ENCODE measurements around the gene KCTD15.
A peak's percentile ranks its signal among the peaks of the same experiment; 100 is the strongest.

KCTD15 gene

GRCh38 chr19:33803383-33803782, 6.7 kb downstream of the KCTD15 start:
- H3K4me3 ChIP-seq = no peak overlapping the region
- no peak for DNase-seq
- intact Hi-C loops (cut with DNase I; ENCODE audit: low total_unique reads) = no loop called here
- peaks cover 0 to 52% (median 19%) of the 10 kb centered on the region in 4 donors for H3K4me1 ChIP-seq
- peak overlapping the region; percentile 44 to 77 for H3K27ac ChIP-seq
- no peaks in the 10 kb centered on the region for H3K27me3 ChIP-seq
- H3K36me3 ChIP-seq = peaks cover 9 to 76% (median 48%) of the 10 kb centered on the region in 3 donors
- no peaks in the 10 kb centered on the region for H3K9me3 ChIP-seq
- no peak for TF ChIP-seq CTCF (IDR thresholded peaks at IDR 0.05)

GRCh38 chr19:33804021-33804799, 7.5 kb downstream of the KCTD15 start:
- peaks cover 0 to 46% (median 19%) of the 10 kb centered on the region in 4 donors for H3K4me1 ChIP-seq
- TF ChIP-seq CTCF (IDR thresholded peaks at IDR 0.05) = no peak
- peaks cover 9 to 84% (median 56%) of the 10 kb centered on the region in 3 donors for H3K36me3 ChIP-seq
- no peak overlapping the region for H3K4me3 ChIP-seq
- H3K9me3 ChIP-seq = no peaks in the 10 kb centered on the region
- peak; percentile 55 to 89 for DNase-seq
- H3K27ac ChIP-seq = peak overlapping the region; percentile 44 to 77
- intact Hi-C loops (cut with DNase I; ENCODE audit: low total_unique reads) = no loop called here
- no peaks in the 10 kb centered on the region for H3K27me3 ChIP-seq

DNA sequence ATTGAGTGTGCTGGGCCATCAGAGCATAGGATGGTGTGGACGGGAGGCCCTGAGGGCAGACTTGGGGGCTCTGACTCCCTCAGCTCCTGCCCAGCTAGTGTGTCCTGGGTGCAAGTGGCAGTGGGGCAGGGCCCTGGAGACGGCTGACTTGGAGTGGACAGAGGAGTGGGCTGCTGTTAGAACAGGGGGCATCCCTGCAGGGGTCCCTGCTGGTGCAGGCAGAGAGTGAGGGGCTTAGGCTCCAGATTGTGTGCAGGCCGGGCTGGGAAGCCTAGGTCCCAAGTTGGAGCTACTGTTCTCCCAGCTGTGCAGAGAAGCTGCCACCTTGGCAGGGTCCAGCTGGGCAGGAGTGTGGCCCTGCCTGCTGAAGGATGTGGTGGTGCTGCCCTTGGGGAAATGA, 8.6 kb downstream of the KCTD15 start:
- DNase-seq = no peak
- intact Hi-C loops (cut with DNase I; ENCODE audit: low total_unique reads) = no loop called here
- Histone ChIP-seq H3K4me3 (no peak overlapping the region), H3K36me3 (peaks cover 9 to 94% (median 60%) of the 10 kb centered on the region in 3 donors), H3K27me3 (no peaks in the 10 kb centered on the region), H3K9me3 (no peaks in the 10 kb centered on the region), H3K4me1 (peaks cover 0 to 35% (median 19%) of the 10 kb centered on the region in 4 donors), H3K27ac (no peak overlapping the region)
- no peak for TF ChIP-seq CTCF (IDR thresholded peaks at IDR 0.05)

DNA sequence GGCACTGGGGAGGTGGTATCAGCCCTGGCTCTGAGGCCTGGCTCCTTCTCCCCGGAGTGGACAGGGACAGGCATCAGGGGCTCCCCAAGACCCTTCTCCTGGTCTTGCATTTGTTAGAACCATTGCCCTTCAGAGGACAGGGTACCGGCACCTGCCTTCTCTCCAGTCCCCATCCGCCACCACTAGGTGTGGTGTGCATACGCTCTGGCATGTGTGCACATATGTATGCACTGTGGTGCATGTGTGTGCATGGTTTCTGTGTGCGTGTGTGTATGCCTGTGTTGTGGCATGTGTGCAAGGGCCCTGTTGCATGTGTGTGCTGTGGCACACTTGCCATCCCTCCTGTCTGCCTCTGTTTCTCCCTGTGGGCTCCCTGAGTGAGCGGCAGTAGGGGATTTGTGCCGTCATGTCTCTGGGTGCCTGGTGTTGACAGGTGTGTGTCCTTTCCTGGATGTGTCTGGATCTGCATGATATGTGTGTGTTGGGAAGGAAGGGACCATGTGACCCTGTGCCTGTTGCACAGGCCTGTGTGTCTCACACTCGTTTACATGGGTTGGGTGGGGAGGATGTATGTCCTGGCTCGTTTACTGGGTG, 9.3 kb downstream of the KCTD15 start:
- H3K4me1 ChIP-seq = peaks cover 0 to 34% (median 19%) of the 10 kb centered on the region in 4 donors
- H3K27ac ChIP-seq = no peak overlapping the region
- TF ChIP-seq CTCF (IDR thresholded peaks at IDR 0.05) = no peak
- DNase-seq = no peak
- no peak overlapping the region for H3K4me3 ChIP-seq
- H3K9me3 ChIP-seq = no peaks in the 10 kb centered on the region
- intact Hi-C loops (cut with DNase I; ENCODE audit: low total_unique reads) = no loop called here
- H3K27me3 ChIP-seq = no peaks in the 10 kb centered on the region
- H3K36me3 ChIP-seq = peaks cover 11 to 95% (median 66%) of the 10 kb centered on the region in 3 donors

DNA sequence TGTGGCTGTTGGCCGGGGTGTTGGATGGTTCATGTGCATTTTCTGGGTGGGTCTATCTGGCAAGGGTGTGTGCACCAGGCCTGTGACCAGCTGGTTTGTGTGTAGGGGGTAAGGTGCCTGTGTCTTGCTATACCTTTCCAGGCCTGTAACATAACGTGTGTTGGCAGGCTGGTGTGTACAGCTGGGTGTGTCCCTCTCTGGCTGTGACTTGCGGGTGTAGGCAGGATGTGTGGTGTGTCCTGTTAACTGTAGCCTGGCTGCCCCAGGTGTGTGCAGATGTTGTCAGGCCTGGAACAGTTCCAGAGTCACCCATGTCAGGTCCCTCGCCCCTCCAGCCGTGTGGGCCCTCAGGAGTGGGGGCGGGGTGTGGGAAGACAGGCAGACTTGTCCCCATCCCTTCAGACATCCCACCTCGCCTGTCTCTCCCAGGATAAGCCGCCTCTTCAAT, 9.8 kb downstream of the KCTD15 start:
- H3K9me3 ChIP-seq = no peaks in the 10 kb centered on the region
- peaks cover 0 to 32% (median 15%) of the 10 kb centered on the region in 4 donors for H3K4me1 ChIP-seq
- H3K27me3 ChIP-seq = no peaks in the 10 kb centered on the region
- H3K27ac ChIP-seq = no peak overlapping the region
- TF ChIP-seq CTCF (IDR thresholded peaks at IDR 0.05) = no peak
- intact Hi-C loops (cut with DNase I; ENCODE audit: low total_unique reads) = no loop called here
- peaks cover 17 to 95% (median 66%) of the 10 kb centered on the region in 3 donors for H3K36me3 ChIP-seq
- no peak overlapping the region for H3K4me3 ChIP-seq
- no peak for DNase-seq

All from tibial artery (tissue), 4 donors.